Fibroblast of lung (primary cell): ENCODE data around the gene BCLAF1.

Source experiments
- EZH2 ChIP-seq: IDR thresholded peaks from 2 replicates; pipeline ENCODE4 v1.5.1; 2012; ENCODE audit warnings: low read length, control low read depth, mild to moderate bottlenecking; ENCODE audit errors: missing control alignments
- TF ChIP-seq, protein P1 (sequence below), 2 donors: IDR thresholded peaks in 1 of 2; conservative IDR thresholded peaks in 1 of 2; 1 replicate in 1 of 2; 2 replicates in 1 of 2; pipeline ENCODE4 v1.5.1; 2011 to 2012; ENCODE audit warnings: low read length in 2 of 2, control low read depth in 1 of 2, inconsistent platforms in 1 of 2, low read depth in 1 of 2, mild to moderate bottlenecking in 1 of 2

DNA sequence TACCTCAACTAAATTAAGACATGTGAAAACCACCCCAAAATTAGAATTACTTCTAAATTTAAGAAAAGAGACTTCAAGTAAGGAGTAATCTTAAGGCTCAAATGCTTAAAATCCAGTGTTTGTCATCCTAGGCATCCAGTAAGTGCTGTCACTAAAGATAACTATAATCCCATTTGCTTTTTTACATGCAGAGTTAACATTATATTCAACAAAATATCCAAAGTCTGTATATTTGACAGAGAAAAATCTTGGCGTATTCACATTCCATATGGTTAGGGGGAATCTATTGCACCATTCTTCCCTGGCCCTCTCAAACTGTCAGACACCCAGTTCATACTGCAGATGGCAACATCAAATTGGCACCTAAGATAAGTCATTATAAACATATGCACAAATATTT lies 56.9 kb downstream of the BCLAF1 start:
- TF ChIP-seq, protein P1, sequence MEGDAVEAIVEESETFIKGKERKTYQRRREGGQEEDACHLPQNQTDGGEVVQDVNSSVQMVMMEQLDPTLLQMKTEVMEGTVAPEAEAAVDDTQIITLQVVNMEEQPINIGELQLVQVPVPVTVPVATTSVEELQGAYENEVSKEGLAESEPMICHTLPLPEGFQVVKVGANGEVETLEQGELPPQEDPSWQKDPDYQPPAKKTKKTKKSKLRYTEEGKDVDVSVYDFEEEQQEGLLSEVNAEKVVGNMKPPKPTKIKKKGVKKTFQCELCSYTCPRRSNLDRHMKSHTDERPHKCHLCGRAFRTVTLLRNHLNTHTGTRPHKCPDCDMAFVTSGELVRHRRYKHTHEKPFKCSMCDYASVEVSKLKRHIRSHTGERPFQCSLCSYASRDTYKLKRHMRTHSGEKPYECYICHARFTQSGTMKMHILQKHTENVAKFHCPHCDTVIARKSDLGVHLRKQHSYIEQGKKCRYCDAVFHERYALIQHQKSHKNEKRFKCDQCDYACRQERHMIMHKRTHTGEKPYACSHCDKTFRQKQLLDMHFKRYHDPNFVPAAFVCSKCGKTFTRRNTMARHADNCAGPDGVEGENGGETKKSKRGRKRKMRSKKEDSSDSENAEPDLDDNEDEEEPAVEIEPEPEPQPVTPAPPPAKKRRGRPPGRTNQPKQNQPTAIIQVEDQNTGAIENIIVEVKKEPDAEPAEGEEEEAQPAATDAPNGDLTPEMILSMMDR (conservative IDR thresholded peaks at IDR 0.05 in 1 of 2, IDR thresholded peaks at IDR 0.05 in 1 of 2; ENCODE audit: low read depth in 1 of 2, low read length in 2 of 2): no peak
- no peak for TF ChIP-seq EZH2
